ENCODE results near the gene NSUN2.
"Not testable (repeated sequence)": the region's sequence is repeated elsewhere in the genome, so short reads cannot be mapped to it uniquely, and the experiment has no call there.

The NSUN2 gene

DNA sequence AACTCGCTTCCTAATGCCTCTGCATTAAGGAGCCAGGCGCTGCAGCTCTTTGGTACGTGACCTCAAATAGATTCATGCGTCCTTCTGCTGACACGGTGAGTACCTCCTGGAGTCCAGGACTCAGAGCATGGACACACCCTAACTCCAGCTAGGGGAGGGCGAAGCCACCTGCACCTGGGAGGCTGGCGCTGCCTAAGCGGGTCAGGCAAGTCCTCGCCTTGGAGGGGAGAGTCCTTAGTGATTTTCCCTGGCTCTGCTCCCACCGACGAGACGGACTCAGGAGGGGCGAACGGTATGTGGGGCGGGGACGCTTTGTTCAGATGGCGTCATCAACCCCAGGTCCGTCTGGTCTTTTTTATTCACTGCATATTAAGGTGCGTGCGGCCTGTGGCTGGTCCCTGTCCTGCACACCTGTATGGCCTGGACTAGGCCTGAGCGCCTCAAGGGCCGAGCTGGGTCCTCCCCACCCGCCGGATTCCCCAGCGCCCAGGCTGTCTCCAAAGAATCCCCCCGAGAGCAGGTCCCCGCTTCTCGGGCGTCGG, 50.3 kb downstream of the NSUN2 start:
- no peak for DNase-seq (ENCODE audit: low read depth)

DNA sequence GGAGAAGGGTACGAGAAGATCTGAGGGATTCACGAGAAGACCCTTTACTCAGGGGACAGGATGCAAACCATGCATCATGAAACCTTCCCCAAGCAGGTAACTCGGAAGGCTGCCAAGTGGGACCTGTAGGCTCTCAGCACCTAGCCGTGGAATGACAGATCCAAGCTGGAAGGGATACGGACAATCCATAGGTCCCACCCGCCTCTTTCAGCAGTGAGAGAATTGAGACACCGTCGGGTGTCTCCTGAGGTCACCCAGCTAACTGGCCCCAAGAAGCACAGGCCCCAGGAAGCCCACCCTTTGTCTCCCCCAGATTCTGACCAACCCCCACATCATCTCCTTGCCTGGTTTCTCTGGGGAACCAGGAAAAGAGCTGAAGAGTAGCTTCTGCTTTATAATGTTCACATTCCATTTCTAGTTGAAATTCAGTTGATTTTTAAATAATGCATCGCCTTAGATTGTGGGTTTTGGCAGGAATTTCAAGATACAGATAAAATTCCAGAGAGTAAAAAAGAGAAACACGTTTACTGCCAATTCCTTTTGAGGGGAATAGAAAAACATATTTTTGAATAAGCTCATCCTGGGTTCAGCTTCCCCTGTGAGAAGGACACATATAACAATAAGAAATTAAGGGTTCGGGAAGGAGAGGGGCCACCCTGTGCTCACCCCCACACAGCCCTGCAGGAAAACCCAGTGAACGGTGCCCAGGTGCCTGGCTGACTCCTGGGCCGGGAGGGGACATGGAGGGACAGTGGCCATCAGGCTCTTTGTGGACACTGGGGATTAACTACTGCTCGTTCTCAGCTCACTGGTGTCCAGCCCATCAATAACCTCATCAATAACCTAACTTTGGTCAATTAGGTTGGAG, 51.1 kb downstream of the NSUN2 start:
- DNase-seq (ENCODE audit: low read depth), result no peak

- DNase-seq (ENCODE audit: low read depth), result no peak
Observed at GRCh38 chr5:6581090-6581489, 51.8 kb downstream of the NSUN2 start.

DNA sequence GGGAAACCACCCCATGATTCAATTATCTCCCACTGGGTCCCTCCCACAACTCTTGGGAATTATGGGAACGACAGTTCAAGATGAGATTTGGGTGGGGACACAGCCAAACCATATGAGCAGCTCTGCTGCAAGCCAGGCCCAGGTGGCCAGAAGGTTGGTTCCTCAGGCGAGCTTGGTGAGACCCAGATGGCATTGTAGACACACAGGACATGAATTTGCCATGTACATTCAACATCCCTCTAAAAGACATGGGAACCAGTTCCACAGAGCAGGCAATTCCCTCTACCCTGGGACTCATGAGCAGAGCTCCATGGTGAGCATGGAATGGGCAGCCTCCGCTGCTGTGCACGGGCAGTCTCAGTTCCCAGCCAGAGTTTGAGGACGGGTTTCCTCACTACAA, 53.3 kb downstream of the NSUN2 start:
- no peak for DNase-seq (ENCODE audit: low read depth)

GRCh38 chr5:6578676-6579343, 54.0 kb downstream of the NSUN2 start:
- no peak for DNase-seq (ENCODE audit: low read depth)

GRCh38 chr5:6576861-6577501, 55.9 kb downstream of the NSUN2 start:
- DNase-seq (ENCODE audit: low read depth), result no peak

- no peak for DNase-seq (ENCODE audit: low read depth)
Observed at GRCh38 chr5:6574537-6575245, 58.2 kb downstream of the NSUN2 start.

GRCh38 chr5:6574111-6574510, 58.7 kb downstream of the NSUN2 start:
- DNase-seq (ENCODE audit: low read depth), result no peak

DNA sequence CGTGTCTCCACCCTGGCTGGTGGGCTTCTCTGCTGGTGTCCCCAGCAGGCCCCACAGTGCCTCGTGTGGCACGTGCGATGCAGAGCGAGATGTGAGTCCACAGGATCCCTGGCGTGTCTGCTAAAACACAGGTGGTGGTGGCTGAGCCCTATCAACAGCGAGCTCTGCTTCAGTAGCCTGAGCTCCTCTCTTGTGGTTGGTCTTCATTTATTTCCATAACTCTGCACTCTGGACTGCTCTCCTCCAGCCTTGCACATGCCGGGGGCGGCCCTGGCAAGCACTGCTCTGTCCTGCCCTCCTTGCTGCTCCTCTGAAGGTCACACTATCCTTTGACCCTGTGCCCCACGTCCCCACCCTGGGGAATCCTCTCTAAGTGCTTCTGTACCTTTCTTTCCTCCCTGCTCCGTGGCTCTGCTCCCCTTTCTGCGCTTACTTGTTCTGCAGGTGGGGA, 59.2 kb downstream of the NSUN2 start:
- no peak for DNase-seq (ENCODE audit: low read depth)

DNA sequence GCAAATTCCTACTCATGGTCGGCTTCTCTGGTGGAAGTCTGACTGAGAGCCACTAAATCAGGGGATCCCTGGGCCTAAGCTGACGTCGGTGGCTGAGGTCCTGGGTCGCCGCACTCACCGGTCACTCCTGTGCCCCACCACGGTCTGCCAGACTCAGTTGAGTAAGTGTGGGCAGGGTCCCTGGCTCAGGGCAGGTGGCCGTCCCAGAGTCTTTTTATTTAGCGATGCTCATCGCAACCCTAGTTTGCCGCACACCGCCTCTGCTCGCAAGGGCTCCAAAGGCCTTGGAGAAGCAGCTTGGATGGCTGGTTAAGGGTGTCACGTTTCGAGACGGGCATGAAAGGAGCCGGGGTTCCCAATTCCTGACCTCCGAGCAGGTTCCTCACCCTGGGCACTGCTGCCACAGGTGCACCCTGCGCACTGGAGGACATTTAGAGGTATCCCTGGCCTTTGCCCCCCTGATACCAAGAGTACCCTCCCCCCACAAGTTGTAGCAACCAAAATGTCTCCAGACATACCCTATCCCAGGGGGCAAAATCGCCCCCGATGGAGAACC, 59.9 kb downstream of the NSUN2 start:
- DNase-seq (ENCODE audit: low read depth), result no peak

- no peak for DNase-seq (ENCODE audit: low read depth)
Observed at GRCh38 chr5:6572086-6572824, 60.6 kb downstream of the NSUN2 start.

DNA sequence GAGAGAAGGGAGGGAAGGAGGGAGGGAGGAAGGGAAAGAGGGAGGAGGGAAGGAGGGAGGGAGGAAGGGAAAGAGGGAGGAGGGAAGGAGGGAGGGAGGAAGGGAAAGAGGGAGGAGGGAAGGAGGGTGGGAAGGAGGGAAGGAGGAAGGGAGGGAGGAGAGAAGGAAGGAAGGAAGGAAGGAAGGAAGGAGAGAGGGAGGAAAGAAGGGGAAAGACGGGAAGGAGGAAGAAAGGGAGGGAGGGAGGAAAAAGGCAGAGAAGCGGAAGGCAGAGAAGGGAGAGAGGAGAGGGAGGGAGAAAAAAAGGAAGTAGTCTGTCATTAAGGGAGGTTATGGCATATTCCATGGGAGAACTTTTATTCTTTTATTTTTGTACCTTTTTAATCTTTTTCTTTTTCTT, 61.2 kb downstream of the NSUN2 start:
- DNase-seq (ENCODE audit: low read depth), result not testable (repeated sequence)

GRCh38 chr5:6570530-6570929, 62.3 kb downstream of the NSUN2 start:
- DNase-seq (ENCODE audit: low read depth), result no peak

DNA sequence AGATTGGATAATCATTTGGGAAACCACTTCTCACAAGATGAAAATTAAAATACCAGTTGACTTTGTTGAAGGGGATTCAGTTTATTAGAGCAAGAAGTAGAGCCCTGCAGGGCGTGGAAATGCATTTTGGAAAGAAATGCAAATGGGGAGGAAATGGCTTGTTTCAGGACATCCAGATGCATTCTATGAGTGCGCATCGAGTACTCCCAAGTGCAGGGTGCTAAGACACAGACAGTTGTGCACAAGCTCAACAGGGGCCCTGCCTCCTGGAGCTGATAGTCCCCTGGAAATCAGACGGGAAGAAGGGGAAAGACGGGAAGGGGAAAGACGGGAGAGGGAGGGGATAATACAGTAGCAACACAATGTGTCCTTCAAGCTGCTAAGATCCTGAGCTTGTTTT, 64.0 kb downstream of the NSUN2 start:
- no peak for DNase-seq (ENCODE audit: low read depth)

DNA sequence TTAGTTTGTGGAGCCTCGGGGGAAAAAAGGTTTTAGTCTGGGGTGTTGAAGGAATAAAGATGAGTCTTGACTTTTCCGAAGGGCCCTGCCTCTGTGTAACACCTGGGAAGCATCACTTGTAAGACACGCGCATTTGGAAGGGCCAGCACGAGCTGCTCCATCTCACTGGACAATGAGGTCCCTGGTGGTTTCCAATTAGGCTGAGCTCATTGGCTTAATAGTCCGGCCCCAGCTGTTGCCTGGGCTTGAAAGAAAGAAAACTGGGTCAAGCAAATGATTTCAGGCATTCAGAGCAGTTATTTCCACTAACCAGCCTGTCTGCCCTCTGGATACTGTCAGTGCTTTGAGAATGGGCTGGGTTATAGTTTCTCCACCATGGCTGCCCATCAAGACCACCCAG, 64.5 kb downstream of the NSUN2 start:
- DNase-seq (ENCODE audit: low read depth), result no peak

- no peak for DNase-seq (ENCODE audit: low read depth)
Observed at GRCh38 chr5:6567835-6568234, 65.0 kb downstream of the NSUN2 start.

DNA sequence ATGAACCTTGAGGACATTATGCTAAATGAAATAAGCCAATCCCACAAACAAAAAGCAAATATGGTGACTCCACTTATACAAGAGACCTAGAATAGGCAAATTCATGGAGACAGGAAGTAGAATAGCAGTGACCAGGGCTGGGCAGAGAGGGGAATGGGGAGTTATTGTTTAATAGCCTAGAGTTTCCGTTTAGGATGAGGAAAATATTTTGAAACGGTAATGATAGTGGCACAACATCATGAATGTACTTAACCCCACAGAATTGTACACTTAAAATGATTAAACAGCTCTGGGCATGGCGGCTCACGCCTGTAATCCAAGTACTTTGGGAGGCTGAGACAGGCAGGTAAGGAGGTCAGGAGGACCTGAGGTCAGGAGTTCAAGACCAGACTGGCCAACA, 65.8 kb downstream of the NSUN2 start:
- DNase-seq (ENCODE audit: low read depth), result no peak

- no peak for DNase-seq (ENCODE audit: low read depth)
Observed at GRCh38 chr5:6565492-6565891, 67.4 kb downstream of the NSUN2 start.

GRCh38 chr5:6557807-6558575, 74.9 kb downstream of the NSUN2 start:
- no peak for DNase-seq (ENCODE audit: low read depth)

- DNase-seq (ENCODE audit: low read depth), result no peak
Observed at GRCh38 chr5:6556802-6557102, 76.1 kb downstream of the NSUN2 start.

All from stimulated activated CD8-positive, alpha-beta memory T cell treated with anti-CD3 and anti-CD28 coated beads, Interleukin-12 subunit alpha, Interleukin-12 subunit beta, amount 100 ng/mL, for 1 hour (primary cell).